LHCN-M2 (cell line): ENCODE measurements around the gene LTBR. TPM values are rescaled to one million over a fixed set of nuclear protein-coding genes. Genes with fewer than 3 reads are reported as not detected.

Experiments used
- DNase-seq: peaks from one replicate; pipeline ENCODE4 v3.0.0-alpha.2; 2012; ENCODE audit warnings: low read depth
- total RNA-seq: library from RNA; depleted of rRNA; stranded (reverse); fragments of >200 nt; gene quantifications from 2 replicates; pipeline ENCODE4 v1.2.3, GENCODE V29; 2014

The LTBR gene
- total RNA-seq, 1 experiment from 2014 or later, result 152 TPM

- DNase-seq, result peak; percentile 58
These were observed 37.6 kb upstream of the LTBR start for GRCh38 chr12:6346235-6346832.

- DNase-seq, result no peak
These were observed 37.0 kb upstream of the LTBR start for GRCh38 chr12:6346942-6347341.

GRCh38 chr12:6347367-6348338 lies 36.3 kb upstream of the LTBR start:
- no peak for DNase-seq

- no peak for DNase-seq
These were observed 32.3 kb upstream of the LTBR start for GRCh38 chr12:6351622-6352021.

- no peak for DNase-seq
These were observed 31.5 kb upstream of the LTBR start for GRCh38 chr12:6352193-6353173.

- no peak for DNase-seq
These were observed 29.2 kb upstream of the LTBR start for GRCh38 chr12:6354495-6355393.

- no peak for DNase-seq
These were observed 28.2 kb upstream of the LTBR start for GRCh38 chr12:6355491-6356373.

- no peak for DNase-seq
These were observed 27.6 kb upstream of the LTBR start for GRCh38 chr12:6356374-6356820.

GRCh38 chr12:6358881-6359280 lies 25.1 kb upstream of the LTBR start:
- no peak for DNase-seq

GRCh38 chr12:6360080-6360571 lies 23.8 kb upstream of the LTBR start:
- no peak for DNase-seq

GRCh38 chr12:6360578-6361490 lies 23.1 kb upstream of the LTBR start:
- DNase-seq, result no peak

GRCh38 chr12:6361834-6362233 lies 22.1 kb upstream of the LTBR start:
- DNase-seq, result peak; percentile 39

GRCh38 chr12:6362403-6362802 lies 21.6 kb upstream of the LTBR start:
- DNase-seq, result no peak

- no peak for DNase-seq
These were observed 21.0 kb upstream of the LTBR start for GRCh38 chr12:6363010-6363329.

- DNase-seq, result peak; percentile 64
These were observed 20.5 kb upstream of the LTBR start for GRCh38 chr12:6363330-6364043.

GRCh38 chr12:6364044-6364374 lies 20.0 kb upstream of the LTBR start:
- no peak for DNase-seq

- DNase-seq, result peak; percentile 43
These were observed 16.6 kb upstream of the LTBR start for GRCh38 chr12:6367065-6367968.
